ENCODE results near the gene COG3. TPM values are rescaled to one million over a fixed set of nuclear protein-coding genes. Genes with fewer than 3 reads are reported as not detected.
A peak's percentile ranks its signal among the peaks of the same experiment; 100 is the strongest.

Gene COG3
- polyA plus RNA-seq, 3 donors = 12.3 to 25.3 (median 12.9) TPM

GRCh38 chr13:45506811-45507210 is 42.1 kb downstream of the COG3 start:
- DNase-seq = no peak
- Histone ChIP-seq H3K27ac (ENCODE audit: low read depth in 1 of 2, low read length in 2 of 2) (no peak overlapping the region), H3K9me3 (replicated peaks in 1 of 2; ENCODE audit: control insufficient read depth in 1 of 2, insufficient read depth in 1 of 2, low read length in 2 of 2) (no peaks in the 10 kb centered on the region), H3K4me1 (ENCODE audit: control insufficient read depth in 1 of 2, insufficient read depth in 2 of 2, low read length in 2 of 2) (no peaks in the 10 kb centered on the region), H2AFZ (ENCODE audit: insufficient read depth, low read depth, low read length, poor library complexity, severe bottlenecking) (no peak overlapping the region), H4K20me1 (ENCODE audit: insufficient read depth, low read length) (no peaks in the 10 kb centered on the region), H3K27me3 (ENCODE audit: control insufficient read depth in 2 of 2, insufficient read depth in 2 of 2, low read length in 2 of 2) (no peaks in the 10 kb centered on the region), H3K36me3 (replicated peaks in 1 of 2; ENCODE audit: control insufficient read depth in 1 of 2, insufficient read depth in 2 of 2, low read length in 2 of 2) (peaks cover 85 to 92% of the 10 kb centered on the region in 2 donors), H3K79me2 (ENCODE audit: insufficient read depth, low read length) (no peaks in the 10 kb centered on the region), H3K9ac (ENCODE audit: insufficient read depth, low read length, poor library complexity, severe bottlenecking) (no peak overlapping the region), H3K4me3 (replicated peaks in 1 of 3; ENCODE audit: low read depth in 2 of 3, low read length in 3 of 3) (no peak overlapping the region), H3K4me2 (replicated peaks; ENCODE audit: extremely low read depth, low read length, poor library complexity, severe bottlenecking) (no peak overlapping the region)
- peaks cover 77 to 89% of the 10 kb centered on the region in 2 donors for H3K36me3 Mint-ChIP-seq
- TF ChIP-seq CTCF (IDR thresholded peaks at IDR 0.05) = no peak
- no peak overlapping the region for H3K4me3 Mint-ChIP-seq
- 98% methylated on average over 5 of the region's 6 CpGs for WGBS (ENCODE audit: insufficient coverage)
- H3K27me3 Mint-ChIP-seq (ENCODE audit: low read depth in 3 of 3) = no peaks in the 10 kb centered on the region
- H3K27ac Mint-ChIP-seq = no peak overlapping the region
- intact Hi-C loops (cut with micrococcal nuclease) = no loop called here
- H3K9me3 Mint-ChIP-seq = no peaks in the 10 kb centered on the region
- H3K4me1 Mint-ChIP-seq = peaks cover 4% of the 10 kb centered on the region

DNA sequence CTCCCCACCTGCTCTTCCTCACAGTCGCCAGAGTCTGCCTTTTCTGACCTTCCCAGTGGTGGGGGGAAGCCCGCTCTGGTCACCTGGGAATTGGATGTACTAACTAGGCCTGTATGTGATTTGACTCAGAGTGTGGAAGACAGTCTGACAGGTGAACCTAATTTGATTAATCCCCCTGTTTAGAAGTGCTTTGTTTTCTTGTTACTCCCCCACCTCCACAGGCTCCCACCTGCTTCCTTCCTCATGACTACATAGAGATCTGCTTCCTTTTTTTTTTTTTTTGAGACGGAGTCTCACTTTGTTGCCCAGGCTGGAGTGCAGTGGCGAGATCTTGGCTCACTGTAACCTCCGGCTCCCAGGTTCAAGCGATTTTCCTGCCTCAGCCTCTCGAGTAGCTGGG is 44.0 kb downstream of the COG3 start:
- Histone ChIP-seq H3K36me3 (replicated peaks in 1 of 2; ENCODE audit: control insufficient read depth in 1 of 2, insufficient read depth in 2 of 2, low read length in 2 of 2) (peaks cover 80 to 88% of the 10 kb centered on the region in 2 donors), H3K27me3 (ENCODE audit: control insufficient read depth in 2 of 2, insufficient read depth in 2 of 2, low read length in 2 of 2) (no peaks in the 10 kb centered on the region), H3K4me3 (replicated peaks in 1 of 3; ENCODE audit: low read depth in 2 of 3, low read length in 3 of 3) (no peak overlapping the region), H4K20me1 (ENCODE audit: insufficient read depth, low read length) (no peaks in the 10 kb centered on the region), H3K9ac (ENCODE audit: insufficient read depth, low read length, poor library complexity, severe bottlenecking) (no peak overlapping the region), H3K4me2 (replicated peaks; ENCODE audit: extremely low read depth, low read length, poor library complexity, severe bottlenecking) (no peak overlapping the region), H2AFZ (ENCODE audit: insufficient read depth, low read depth, low read length, poor library complexity, severe bottlenecking) (no peak overlapping the region), H3K27ac (ENCODE audit: low read depth in 1 of 2, low read length in 2 of 2) (peak overlapping the region in 1 of 2 donors; percentile 14), H3K4me1 (ENCODE audit: control insufficient read depth in 1 of 2, insufficient read depth in 2 of 2, low read length in 2 of 2) (no peaks in the 10 kb centered on the region), H3K9me3 (replicated peaks in 1 of 2; ENCODE audit: control insufficient read depth in 1 of 2, insufficient read depth in 1 of 2, low read length in 2 of 2) (no peaks in the 10 kb centered on the region), H3K79me2 (ENCODE audit: insufficient read depth, low read length) (no peaks in the 10 kb centered on the region)
- no peaks in the 10 kb centered on the region for H3K27me3 Mint-ChIP-seq (ENCODE audit: low read depth in 3 of 3)
- no peak for DNase-seq
- intact Hi-C loops (cut with micrococcal nuclease) = no loop called here
- H3K9me3 Mint-ChIP-seq = no peaks in the 10 kb centered on the region
- peak overlapping the region in 2 of 7 donors; percentile 40 to 75 for H3K27ac Mint-ChIP-seq
- peaks cover 72 to 85% of the 10 kb centered on the region in 2 donors for H3K36me3 Mint-ChIP-seq
- H3K4me1 Mint-ChIP-seq = peaks cover 4% of the 10 kb centered on the region
- H3K4me3 Mint-ChIP-seq = no peak overlapping the region
- TF ChIP-seq CTCF (IDR thresholded peaks at IDR 0.05) = no peak
- 69% methylated on average over 6 of the region's 7 CpGs for WGBS (ENCODE audit: insufficient coverage)

Measured in CD14-positive monocyte (primary cell).